Stimulated activated CD4-positive, alpha-beta T cell treated with anti-CD3 and anti-CD28 coated beads, Interleukin-15, amount 100 ng/mL, for 48 hours (primary cell): ENCODE results near the gene PCGF2.

ENCODE experiments used
- DNase-seq, 2 donors: peaks; one replicate each; pipeline ENCODE4 v3.0.0-alpha.2; 2020; ENCODE audit warnings: low read depth in 2 of 2

The PCGF2 gene

DNA sequence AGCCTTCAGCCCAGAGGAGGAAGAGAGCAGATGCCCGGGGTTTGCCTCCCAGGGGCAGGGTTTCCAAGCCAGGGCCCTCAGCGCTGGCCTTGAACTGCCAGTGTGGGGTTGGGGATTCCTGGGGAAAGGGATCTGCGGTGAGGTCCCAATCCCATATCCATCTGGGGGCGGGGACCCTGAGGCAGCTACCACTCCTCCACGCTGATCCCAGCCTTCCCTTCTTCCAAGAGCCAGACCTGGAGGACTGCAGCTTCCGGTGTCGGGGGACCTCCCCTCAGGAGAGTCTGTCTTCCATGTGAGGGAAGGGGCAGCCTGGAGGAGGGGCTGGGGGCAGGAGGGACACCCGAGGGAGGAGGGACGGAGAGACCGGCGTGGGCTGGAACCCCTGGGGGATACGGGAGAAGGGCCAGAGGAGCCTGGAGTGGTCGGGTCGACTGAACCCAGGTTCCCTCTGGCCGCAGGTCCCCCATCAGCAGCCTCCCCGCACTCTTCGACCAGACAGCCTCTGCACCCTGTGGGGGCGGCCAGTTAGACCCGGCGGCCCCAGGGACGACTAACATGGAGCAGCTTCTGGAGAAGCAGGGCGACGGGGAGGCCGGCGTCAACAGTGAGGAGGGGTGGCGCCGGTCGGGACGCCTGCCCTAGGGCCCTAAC, 28.7 kb downstream of the PCGF2 start:
- no peak for DNase-seq

DNA sequence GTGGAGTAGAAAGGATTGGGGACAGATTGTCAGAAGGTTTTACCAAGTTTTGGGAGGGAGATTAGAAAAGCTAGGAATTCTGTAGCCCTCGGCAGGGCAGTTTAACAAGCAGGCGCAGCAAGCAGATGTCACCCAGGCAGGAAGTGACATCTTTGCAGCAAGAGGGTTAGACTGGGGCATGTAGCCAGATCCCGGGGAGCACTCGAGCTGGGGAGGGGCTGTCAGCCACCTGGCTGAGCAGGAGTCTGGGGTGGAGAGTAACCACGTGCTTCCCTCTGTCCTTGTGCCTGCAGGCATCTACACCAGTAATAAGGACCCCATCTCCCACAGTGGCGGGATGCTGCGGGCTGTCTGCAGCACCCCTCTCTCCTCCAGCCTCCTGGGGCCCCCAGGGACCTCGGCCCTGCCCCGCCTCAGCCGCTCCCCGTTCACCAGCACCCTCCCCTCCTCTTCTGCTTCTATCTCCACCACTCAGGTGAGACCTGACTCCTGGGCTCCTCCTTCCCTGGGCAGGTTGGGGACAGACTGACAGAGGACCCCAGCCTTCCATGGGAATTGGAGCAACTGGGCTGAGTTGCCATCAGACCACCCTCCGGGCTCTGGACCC, 30.9 kb downstream of the PCGF2 start:
- DNase-seq = no peak

DNA sequence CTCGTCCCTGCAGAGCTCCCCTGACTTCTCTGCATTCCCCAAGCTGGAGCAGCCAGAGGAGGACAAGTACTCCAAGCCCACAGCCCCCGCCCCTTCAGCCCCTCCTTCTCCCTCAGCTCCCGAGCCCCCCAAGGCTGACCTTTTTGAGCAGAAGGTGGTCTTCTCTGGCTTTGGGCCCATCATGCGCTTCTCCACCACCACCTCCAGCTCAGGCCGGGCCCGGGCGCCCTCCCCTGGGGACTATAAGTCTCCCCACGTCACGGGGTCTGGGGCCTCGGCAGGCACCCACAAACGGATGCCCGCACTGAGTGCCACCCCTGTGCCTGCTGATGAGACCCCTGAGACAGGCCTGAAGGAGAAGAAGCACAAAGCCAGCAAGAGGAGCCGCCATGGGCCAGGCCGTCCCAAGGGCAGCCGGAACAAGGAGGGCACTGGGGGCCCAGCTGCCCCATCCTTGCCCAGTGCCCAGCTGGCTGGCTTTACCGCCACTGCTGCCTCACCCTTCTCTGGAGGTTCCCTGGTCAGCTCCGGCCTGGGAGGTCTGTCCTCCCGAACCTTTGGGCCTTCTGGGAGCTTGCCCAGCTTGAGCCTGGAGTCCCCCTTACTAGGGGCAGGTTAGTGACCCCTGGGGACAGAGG, 31.6 kb downstream of the PCGF2 start:
- no peak for DNase-seq

DNA sequence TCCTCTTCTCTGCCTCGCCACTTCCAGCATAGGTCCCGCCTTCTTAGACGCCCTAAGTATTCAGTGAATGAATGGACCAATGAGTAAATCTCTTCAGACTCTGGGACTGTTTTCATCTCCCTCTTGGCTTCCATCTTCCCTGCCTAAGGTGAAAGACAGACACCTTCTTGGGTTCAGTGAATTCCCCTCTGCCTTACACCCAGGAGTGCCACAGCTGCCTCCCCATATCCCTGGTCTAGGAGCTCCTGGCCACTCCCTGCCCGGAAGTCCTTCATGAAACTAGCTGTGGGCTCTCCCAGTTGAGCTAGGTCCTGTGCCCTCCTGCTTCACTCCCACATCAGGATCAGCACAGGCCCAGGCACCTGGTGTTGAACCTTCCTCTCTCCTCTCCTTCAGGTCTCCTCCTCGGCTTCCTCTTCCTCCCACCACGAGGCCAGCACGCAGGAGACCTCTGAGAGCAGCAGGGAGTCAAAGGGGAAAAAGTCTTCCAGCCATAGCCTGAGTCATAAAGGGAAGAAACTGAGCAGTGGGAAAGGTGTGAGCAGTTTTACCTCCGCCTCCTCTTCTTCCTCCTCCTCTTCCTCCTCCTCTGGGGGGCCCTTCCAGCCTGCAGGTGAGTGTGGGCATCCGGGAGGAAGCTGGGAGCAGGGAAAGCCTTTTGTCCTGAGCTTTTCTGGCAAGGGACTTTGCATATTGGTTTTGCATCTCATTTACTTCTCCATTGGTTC, 32.8 kb downstream of the PCGF2 start:
- no peak for DNase-seq

DNA sequence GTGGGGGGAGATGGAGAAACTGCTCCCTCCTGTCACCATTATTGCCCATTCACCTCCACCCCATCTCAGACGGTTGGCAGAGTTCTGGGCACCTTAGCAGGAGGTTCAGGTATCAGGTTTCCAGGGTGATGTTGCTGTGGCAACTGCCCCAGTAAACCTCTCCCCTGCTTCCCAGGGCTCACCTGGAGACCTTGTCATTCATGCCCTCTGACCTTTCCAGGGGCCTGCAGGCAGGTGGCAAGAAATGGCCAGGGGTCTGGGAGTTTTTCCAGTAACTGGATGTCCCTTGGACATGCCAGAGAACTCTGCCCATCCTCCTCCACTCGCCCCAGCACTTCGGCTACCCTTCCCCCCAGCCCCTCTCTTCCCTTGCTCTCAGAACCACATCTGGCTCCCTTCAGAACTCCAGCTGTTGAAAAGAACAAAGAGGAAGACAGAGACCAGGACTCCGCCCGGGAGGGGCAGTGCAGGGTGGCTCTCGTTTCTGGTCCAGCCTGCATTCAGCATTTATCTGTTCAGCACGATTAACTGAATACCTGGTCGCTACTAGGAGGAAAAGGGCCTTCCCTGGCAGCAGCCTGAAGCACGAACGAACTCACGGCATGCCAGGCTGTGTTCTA, 34.6 kb downstream of the PCGF2 start:
- DNase-seq = no peak

DNA sequence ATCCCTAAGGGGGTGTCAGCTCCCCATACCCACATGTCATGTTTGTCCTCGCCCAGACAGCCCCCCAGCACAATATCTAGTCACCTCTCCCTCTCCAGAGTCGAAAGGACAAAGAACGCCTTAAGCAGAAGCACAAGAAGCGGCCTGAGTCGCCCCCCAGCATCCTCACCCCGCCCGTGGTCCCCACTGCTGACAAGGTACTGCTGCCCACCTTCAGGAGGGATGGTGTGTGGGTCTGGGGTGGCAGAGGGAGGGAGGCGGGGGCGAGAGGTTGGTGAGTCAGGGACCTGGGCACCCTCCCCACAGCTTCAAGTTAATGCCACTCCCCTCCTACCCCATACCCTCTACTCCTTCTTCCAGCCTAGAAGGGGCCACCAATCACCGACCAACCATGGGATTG, 35.5 kb downstream of the PCGF2 start:
- no peak for DNase-seq

DNA sequence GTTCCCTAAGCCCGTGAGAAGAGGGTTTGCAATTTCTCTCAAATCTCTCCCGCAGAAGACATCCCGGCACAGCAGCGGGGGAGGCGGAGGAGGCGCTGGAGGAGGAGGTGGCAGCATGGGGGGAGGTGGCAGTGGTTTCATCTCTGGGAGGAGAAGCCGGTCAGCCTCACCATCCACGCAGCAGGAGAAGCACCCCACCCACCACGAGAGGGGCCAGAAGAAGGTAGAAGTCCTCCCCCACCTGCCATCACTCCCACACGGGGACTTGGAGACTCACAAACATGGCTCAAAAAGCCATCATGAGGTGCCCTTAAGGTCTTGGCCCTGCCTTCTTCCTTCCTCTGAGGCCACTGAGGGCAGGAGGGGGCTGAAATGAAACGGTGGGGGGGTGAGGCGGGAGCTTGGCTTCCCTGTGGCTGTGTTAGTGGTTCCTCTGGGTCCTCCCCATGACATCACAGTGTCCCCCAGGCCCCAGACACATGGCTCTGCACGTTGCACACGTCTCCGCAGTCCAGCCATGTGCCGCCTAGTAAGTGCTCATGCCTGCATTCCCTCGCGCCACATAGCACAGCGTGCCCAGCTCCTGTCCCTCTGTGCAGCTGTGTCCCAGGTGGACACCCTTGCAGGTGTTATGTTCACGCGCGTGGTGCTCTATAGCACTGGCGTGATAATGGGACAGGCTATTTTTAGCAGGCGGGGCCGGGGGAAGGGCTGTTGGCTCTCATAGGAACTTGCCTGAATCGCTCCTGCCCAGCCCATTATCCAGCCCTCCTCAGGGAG, 36.2 kb downstream of the PCGF2 start:
- no peak for DNase-seq

DNA sequence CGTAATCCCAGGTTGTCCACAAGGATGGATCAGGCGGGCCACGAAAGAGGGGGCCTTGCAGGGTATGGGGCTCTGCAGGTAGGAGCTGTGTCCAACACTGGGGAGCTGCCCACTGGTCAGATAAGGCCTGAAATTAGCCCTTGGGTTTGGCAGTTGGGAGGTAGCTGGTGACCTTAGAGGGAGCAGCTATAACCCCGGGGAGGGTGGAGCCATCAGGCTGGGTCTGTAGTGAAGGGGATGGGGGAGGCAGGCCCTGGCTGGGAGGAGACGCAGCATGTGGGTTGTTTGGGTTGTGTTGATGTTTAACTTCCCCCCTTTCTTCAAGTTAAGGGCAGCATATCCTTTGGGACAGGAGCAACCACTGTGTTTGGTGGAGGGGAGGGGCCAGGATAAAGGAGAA, 37.2 kb downstream of the PCGF2 start:
- DNase-seq = no peak

DNA sequence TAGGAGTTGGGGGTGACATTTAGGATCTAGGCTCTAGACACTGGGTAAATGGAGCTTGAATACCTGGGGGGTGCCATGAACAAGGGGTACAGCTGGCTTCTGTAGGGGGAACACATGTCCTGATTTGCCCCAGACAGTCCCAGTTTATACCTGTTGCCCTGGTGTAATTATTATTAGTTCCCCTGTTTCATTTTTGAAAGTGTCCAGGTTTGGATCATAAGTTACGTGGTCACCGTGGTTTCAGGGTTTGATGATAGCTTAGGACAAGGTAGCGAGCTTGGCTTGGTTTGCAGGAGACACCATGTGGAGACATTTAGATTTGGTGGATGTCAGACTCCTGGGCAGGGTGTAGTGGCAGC, 37.6 kb downstream of the PCGF2 start:
- no peak for DNase-seq

DNA sequence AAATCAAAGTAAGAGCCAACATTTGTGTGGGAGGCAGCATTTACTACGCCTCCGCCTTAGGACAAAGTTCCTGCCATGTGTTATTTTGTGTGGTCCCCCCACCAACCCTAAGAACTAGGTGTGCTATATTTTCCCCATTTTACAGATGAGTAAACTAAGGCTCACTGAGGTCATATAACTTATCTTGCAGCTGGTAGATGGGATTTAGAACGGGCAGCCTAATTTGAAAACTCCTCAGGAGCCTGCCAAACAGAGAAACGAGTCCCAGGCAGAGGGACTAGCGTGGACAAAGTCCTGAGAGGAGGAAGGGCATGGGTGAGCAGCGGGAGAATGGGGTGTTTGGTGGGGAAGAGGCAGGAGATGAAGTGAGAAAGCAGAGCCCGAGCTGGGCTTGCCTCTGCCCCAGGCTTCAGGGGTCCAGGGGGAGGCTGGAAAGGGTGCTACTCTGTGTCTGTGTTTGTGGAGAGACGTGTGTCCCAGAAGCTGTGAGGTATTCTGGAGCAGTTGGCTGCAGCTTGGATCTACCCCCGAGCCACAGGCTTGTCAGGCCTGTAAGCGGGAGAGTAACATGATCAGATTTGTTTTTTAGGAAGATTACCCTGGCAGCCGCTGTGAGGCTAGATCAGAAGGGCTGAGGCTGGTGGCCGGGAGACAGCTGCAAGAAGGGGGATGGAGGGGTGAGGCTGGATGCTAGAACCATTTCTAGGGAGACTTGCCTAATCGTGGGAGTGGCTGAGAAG, 38.1 kb downstream of the PCGF2 start:
- no peak for DNase-seq

DNA sequence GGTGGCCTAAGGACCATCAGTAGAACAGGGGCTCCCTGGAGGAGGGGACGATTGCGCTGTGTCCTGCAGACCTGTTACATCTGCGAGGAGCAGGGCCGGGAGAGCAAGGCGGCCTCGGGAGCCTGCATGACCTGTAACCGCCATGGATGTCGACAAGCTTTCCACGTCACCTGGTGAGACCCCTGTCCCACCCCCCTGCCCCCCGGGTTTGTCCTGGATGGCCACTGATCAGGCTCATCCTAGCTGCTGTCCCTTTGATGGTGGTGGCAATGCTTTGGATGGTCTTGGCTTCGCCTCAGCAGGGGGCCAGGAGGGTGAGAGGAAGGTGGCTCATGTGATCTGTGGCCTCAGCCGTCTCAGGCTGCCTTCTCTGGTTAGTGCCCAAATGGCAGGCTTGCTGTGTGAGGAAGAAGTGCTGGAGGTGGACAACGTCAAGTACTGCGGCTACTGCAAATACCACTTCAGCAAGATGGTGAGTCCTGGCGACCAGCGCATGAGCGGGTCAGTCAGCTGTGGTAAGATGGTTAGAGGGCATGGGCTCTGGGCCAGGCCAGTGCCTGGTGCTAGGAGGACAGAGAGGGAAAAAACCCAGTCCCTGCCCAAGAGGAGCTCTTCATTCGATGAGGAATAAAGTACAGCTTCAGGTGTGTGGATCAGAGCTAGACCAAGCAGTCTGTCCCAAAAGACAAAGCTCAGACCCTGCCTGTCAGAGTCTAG, 38.9 kb downstream of the PCGF2 start:
- no peak for DNase-seq

DNA sequence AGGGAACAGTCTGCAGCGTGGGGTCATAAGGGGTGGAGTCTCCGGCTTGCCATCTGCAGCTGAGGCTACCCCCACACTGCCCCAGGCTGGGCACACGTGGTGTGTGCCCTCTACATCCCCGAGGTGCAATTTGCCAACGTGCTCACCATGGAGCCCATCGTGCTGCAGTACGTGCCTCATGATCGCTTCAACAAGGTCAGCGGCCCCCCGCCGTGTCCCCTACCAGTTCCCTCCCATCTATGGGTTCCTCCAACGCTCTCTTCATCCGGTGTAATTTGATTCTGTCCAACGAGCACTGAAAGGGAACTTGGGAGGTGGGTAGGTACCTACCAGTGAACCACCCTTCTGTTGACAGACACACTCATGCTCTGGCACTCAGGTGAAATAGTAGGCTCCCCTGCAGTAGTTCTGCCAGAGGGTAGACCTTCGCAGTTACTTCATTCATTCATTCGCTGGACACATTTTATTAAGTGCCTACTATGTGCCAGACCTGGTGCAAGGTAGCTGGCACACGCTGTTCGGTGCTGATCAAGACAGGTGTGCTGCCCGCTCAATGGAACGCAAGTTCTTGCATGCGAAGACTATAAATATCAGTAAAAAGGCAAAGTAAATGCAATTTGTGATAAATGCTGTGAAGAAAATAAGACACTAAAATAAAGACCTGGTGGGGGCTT, 40.3 kb downstream of the PCGF2 start:
- DNase-seq = no peak

DNA sequence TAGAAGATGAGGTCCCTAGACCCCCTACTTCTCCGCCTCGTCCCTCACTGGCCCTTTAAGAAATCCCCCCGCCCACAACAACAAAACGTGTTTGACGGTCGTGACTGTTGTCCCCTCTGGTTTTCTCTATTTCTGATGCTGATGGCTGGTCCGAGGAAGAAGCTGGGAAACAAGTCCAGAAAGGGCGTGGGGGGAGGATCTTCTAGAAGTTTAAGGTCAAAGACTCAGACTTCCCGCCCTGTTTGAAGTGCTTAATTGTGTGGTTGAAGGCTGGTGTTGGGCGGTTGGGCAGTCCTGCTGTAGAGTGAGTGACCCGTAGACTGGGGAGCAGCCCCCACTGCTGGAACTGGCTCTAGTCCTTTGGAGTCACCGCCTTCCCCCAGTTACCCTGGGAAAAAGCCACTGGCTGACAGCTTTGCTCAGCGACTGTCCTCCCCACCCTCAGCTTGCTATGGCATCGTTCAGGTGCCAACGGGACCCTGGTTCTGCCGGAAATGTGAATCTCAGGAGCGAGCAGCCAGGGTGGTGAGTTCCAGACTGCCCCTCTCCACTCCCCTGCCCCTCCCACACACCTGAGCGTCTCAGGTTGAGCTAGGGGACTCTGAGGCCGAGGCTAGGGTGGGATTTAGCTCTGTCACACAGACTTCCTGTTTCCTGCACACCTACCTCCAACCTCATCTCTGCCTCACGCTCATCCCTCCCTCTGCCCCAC, 41.5 kb downstream of the PCGF2 start:
- DNase-seq = no peak

DNA sequence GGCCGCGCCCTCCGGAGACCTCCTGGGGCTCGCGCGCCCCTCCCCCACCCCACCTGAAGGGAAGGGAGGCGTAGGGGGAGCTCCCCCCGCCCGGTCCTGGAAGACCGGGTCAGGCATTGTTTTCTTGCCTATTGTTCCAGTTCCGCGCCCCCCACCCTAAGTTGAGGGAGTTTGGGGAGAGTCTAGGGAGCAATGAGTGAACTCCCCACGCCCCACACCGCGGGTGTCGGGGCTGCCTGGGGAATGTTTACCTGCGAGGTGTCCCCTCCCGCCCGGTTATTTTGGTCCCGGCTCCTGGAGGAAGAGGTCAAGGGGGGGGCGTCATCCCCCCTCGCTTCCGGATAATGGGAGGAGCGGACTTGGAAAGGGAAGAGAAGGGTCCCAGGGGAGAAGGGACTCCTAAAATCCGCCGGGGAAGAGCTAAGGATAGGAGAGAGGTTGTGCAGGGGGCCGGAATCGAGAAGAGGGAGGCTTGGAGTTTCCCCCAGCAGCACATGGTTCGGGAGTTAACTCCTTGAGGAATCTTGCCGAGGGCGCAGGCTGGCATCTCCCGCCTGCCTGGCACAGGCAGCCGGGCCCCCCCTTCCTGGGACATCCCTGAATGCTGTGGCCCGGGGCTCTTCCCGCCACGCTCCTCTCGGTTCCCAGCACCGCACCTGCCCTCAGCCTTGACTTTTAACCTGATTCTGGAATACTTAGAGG, 42.2 kb downstream of the PCGF2 start:
- DNase-seq = no peak

DNA sequence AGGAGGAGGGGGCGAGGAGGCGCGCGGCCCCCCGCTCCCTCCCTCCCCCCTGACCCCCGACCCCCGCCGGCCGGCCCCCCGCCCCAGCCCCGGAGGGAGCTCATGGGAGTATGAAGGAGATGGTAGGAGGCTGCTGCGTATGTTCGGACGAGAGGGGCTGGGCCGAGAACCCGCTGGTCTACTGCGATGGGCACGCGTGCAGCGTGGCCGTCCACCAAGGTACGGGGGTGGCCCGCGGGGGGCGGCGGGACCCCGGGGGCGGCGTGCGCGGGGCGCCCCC, 42.7 kb downstream of the PCGF2 start:
- DNase-seq = no peak

DNA sequence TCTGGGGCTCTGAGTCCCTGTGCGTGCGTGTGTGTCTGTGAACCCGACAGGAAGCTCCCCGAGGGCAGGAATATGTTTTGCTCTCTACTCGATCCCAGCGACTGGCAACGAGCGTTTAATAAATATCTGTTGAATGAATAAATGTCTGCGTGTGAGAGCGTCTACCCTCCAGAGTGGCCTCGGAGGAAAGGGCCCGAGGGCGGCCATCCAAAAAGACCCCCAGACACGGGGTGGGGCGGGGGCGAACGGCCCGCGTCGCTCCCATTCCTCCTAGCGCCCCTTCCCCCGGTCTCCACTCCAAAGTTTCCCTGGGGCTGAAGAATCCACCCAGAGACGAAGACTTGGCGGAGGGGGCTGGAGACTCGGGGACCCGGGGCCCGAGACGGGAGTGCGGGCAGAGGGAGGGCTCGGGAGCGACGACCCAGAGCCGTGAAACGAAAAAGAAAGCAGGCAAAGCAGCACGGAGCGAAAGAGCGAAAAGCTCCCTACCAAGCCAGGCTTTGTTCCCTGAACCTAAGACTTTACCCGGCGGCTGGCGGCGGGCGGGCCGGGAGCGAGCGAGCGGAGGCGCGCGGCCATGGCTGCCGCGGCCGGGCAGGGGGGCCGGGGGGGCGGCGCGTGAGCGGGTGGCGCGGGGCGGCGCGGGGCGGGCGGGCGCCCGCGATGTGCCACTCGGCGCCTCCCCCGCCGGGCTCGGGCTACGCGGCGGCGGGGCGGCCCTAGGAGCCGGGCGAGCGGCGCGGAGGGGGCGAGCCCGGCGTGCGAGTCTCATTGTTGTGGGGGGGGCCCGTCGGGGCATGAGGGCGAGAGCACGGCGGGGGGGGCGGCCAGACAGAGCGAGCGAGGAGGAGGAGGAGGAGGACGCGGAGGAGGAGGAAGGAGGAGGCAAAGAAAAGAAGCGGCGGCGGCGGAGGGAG, 43.3 kb downstream of the PCGF2 start, which contains the start of gene MLLT6:
Gene MLLT6 (plus strand): TSS at position 668 of the 917 bp plus-strand sequence. CDS start 360 bp downstream, outside the sequence.
- no peak for DNase-seq
